NCI-H1092 treated with DMSO at 0.1 percent for 48 hours (cell line): ENCODE results near the gene CNTFR.
A peak's percentile ranks its signal among the peaks of the same experiment; 100 is the strongest.

Experiments
- DNase-seq: peaks from one replicate; lab custom pipeline; 2025; lab: John Stamatoyannopoulos, UW

Gene CNTFR

GRCh38 chr9:34620061-34620994, 30.8 kb upstream of the CNTFR start, which contains the start of gene DCTN3:
Gene DCTN3 (minus strand): TSS chr9:34620495. CDS start chr9:34620464, 31 bp downstream.
- peak; percentile 98 for DNase-seq

- DNase-seq, result no peak
Observed at GRCh38 chr9:34615132-34615531, 25.6 kb upstream of the CNTFR start.

DNA sequence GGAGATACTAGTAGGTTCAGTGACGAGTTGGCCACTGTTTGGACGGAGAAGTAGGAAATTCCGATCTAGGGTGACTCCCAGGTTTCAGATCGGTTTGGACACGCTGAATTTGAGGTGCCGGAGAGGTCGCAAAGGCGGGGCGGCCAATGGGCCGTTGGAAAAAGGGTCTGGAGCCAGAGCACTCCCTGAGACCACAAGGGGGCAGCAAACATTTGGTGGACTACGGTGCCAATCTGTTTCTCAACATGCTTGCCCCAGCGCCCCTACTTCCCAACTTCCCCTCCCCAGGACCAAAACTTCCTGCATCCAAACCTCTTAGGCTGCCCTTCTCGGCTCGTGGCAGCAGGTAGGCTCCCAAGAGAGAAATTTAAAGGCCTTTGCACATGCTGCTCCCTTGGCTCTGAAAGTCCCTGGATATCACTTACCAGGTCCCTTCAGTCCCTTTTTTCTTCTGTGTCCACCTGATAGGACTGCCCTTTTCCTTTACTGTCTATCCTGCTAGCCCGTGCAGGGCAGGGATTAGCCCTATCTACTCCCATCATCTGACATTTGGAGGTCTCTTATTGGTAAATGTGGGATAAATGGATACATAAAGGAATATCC, 23.4 kb upstream of the CNTFR start:
- DNase-seq, result peak; percentile 80

DNA sequence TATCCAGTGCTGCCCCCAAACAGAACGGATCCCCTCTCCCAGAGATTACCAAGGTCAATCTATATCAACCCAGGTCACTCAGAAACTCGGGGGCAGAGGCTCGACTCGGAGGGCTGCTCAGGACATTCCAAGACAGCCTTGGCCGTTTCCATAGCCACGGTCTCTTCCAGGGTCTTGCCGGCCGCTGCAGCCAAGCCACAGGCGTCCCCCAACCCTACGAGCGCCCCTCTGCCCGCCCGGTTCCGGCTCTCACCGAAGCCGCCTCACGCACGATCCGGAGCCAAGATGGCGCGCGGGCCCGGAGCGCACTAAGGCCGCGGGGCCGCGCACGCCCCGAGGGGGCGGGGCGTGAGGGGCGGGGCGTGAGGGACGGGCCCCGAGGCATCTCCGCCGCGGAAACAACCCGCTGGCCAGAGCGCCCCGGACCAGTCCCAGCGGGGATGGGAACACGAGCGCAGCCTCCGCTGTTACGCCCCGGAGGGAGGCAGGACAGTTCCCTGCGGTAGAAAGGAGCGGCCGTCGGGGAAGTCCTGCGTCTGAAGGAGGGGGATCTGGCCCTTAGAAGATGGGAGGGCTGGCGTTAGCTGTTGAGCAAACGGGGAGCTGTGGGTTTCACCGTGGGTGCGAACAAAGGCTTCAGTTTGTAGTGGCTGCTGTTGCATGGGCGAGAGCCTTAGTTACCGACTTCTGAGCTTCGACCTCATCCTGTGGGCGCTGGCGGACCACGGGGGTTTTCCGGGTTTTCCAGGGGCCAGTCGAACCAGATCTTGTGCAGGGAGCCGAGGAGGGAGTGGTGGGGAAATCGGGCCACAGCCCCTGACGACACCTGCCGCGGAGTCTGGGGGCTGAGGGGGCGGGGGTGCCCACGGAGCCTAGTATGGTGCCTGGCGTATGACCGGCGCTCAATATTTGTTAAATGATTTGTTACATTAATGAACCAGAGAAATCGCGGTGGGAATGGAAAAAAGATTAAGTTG, 22.6 kb upstream of the CNTFR start, which contains the start of gene RPP25L:
Gene RPP25L, minus strand, starts transcription at position 287 of the 977 bp plus-strand sequence. CDS start 801 bp downstream, outside the sequence.
- DNase-seq, result peak; percentile 76

- DNase-seq, result no peak
Observed at GRCh38 chr9:34611251-34611810, 21.8 kb upstream of the CNTFR start.

DNA sequence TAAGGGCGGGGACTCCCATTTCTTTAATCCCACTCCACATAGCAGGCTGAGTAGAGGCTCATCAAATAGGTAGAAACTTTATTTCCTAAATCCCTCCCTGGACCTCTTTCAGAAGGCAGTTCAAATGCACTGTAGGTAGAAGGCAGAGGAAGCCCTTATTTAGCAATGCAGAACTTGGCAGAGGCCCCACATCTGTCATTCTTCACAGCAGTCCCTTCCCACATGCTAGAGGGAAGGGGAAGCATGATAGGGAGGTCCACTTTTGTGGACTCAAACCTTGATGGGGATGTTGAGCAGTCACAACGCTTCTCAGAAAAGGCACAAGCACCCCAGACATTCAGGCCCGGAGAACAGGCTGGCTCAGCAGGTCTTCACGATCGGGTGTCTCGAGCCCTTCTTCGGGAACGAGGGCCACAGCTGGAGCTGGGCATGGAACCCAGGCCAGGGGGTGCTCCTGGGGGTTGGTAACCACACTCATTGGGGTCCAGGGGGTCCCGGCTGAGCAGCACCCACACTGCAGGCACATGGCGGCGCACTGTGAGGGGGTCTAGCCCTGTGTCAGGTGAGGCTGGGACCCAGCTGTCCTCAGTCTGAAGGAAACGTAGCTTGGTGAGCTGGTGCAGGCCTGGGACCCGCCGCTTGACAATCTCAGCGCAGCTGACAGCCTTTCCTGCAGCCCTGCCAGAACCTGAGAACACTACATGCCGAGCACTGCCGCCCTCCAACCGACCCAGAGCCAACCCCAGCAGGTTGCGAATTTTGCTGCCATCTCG, 21.1 kb upstream of the CNTFR start:
- DNase-seq, result no peak

DNA sequence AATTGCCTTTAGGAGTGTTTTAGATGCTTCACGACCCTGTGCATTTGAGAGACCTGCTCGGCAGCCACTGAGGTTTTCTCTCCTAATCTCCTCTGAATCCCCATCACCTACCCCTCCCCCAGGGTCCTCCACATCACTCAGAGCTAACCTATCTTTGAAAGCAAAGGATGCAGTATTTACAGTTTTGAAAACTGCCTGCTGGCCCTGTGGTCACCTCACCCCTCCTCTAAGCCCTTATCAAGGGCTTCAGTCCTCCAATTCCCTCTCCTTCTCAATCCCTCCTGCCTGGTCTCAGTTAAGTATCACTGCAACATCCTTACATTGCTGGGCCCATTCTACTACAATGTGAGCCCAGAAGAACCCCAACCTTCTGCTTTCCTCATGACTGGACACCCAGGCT, 17.8 kb upstream of the CNTFR start:
- no peak for DNase-seq

DNA sequence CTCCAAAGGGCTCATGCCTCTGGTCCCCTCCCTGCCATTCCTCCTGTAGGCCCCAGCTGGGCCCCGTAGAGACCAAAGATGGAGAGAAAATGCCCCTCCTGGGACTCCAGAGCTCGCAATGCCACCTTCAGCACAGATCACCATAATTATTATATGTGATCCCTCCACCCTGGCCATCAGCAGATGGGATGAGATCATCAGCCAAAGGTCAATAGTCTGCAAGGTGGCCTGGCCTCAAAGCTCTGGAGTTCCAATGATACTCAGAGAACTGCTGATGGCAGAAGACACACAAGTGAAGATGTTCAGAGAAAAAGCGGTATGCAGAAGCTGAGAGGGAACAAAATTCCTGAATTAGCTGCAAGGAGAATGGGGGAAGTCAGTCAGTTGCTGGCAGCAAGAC, 17.4 kb upstream of the CNTFR start:
- no peak for DNase-seq

DNA sequence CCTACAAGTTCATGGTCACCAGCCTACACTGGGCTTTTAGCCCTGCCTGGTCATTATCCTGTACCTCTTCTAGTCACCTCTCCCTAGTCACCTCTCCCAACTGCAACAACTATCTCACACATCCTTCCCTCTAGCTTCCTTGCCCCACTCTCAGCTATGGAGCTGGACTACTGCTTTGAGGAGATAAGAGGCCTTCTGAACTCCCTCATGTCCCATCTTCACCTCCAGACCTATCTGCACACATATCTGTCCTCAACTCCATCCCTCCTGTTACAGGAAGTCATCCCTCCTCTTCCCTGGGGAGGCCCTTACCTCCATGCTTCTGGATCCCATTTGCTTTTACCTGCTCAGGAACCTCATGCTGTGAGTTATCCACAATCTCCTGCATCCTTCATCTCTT, 16.7 kb upstream of the CNTFR start:
- no peak for DNase-seq

- peak; percentile 72 for DNase-seq
Observed at GRCh38 chr9:34603610-34604231, 14.2 kb upstream of the CNTFR start.

DNA sequence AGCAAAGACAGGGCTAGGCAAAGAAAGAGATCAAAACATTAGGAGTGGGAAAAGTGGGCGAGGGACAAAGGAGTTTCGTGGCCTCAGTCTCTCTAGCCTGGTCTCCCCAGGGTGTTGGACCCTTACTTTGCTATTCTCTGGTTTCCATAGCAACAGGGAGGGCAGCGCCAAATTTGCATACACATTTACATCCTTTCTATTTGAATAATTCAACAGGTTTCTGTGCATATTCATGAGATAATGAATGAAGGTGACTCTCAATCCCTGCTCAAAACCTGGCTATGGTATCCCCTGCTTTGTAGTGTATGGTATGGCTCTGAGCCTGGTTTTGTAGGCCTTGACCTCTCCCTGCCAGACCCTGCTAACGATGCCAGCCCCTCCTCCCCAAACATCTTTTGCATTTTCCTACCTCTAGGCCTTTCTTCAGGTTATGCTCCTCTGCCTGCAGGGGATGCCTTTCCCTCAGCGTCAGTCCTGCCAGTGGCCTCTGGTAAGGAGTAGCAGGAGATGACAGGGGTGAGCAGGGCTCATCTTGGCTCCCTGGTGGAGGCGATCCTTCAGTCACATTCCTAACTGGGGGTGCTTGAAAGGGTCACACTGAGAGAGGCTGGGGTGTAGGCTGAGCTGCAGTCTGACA, 12.5 kb upstream of the CNTFR start:
- DNase-seq, result no peak

GRCh38 chr9:34600908-34601307, 11.4 kb upstream of the CNTFR start:
- no peak for DNase-seq

GRCh38 chr9:34599546-34599945, 10.0 kb upstream of the CNTFR start:
- no peak for DNase-seq

GRCh38 chr9:34594177-34594576, 4.7 kb upstream of the CNTFR start:
- no peak for DNase-seq

DNA sequence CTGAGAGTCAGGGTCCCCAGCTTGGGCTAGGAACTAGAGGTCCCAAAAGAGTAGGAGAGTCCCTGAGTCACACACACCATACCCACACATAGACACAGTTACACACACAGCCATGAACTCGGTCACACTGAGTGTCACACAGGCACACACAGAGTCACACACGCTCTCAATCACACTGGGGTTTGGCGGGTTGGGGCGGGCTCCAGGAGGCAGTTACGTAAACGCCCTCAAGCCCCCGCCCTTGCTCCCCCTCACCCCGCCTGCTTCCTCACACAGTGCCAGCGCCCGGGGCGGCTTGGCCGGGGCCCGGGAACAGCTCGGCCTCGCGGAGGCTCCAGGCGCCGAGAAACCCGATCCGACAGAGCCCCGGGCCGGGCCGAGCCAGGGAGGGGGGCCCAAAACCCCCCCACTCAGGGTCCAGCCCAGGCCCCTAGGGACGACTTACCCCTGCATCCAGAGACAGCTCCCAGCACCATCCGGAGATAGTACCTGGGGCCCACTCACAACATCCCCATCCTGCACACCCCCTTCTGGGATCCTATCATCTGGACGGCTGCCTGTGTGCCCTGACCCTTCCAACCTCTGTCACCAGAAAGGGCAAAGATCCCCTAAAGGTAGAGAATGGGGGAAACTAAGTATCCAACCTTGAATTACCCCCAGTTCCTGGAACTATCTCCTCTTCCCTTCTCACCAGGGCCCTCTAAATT, 3.5 kb upstream of the CNTFR start:
- no peak for DNase-seq

GRCh38 chr9:34591917-34592866, 2.7 kb upstream of the CNTFR start:
- no peak for DNase-seq

DNA sequence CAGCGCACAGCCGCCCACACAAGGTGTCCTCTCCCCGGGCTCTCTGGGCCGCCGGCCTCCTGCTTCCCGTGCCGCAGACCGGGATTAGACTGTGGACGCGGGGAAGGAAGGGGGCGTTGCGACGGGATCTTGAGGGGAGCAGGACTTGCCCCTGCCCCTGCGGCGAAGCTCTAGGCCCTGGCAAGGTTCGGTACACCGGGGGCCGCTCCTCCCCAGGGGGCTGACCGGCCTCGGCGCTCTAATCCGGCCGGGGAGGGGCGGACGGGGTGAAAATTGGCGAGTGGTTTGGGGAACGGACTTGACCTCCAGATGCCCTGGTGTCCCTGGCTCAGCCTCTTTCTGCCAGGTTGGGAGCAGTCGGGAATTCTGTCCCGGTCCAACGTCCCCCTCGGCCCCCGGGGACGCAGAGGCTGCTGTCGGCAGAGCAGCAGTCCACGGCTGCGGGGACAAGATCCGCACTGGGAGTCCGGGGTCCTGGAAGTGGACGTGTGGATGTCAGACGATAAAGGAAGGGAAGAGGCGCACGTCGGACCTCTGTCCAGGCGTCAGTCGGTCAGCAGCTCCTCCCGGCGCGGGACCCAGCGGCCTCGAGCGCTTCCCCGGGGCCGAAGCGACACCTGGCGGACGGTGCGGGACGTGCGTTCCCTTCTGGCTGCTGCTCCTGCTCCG, 1.9 kb upstream of the CNTFR start:
- peak; percentile 60 for DNase-seq
